ENCODE data around the gene ZNF493. TPM values are rescaled to one million over a fixed set of nuclear protein-coding genes. Genes with fewer than 3 reads are reported as not detected.
A peak's percentile ranks its signal among the peaks of the same experiment; 100 is the strongest.

ZNF493 gene
- polyA plus RNA-seq, 4 donors, result 1.9 to 22.4 (median 3.3) TPM

- DNase-seq (no peak), FAIRE-seq (no peak)
These were observed 71.9 kb downstream of the ZNF493 start for GRCh38 chr19:21468791-21469190.

GRCh38 chr19:21472507-21472906, 75.6 kb downstream of the ZNF493 start:
- no peaks in the 10 kb centered on the region for H3K4me1 ChIP-seq (ENCODE audit: control insufficient read depth in 3 of 3, insufficient read depth in 2 of 3, low read depth in 1 of 3, low read length in 2 of 3)
- H3K27me3 ChIP-seq (ENCODE audit: control insufficient read depth in 3 of 3, insufficient read depth in 3 of 3, low read length in 3 of 3), result no peaks in the 10 kb centered on the region
- no peaks in the 10 kb centered on the region for H3K36me3 ChIP-seq (ENCODE audit: control insufficient read depth in 3 of 3, insufficient read depth in 2 of 3, low read depth in 1 of 3, low read length in 3 of 3)
- FAIRE-seq (no peak), DNase-seq (no peak)
- H3K4me3 ChIP-seq (ENCODE audit: low read depth in 1 of 3, low read length in 3 of 3), result no peak overlapping the region
- peaks cover 0 to 3% of the 10 kb centered on the region in 2 donors for H3K9me3 ChIP-seq (ENCODE audit: control insufficient read depth in 2 of 2, insufficient read depth in 1 of 2, low read depth in 1 of 2, low read length in 1 of 2)
- H3K27ac ChIP-seq (ENCODE audit: low read depth in 1 of 3, low read length in 2 of 3), result no peak overlapping the region

More at GRCh38 chr19:21468791-21469190, 71.9 kb downstream of the ZNF493 start:
- Histone ChIP-seq H3K4me1 (ENCODE audit: control insufficient read depth in 3 of 3, insufficient read depth in 2 of 3, low read depth in 1 of 3, low read length in 2 of 3) (no peaks in the 10 kb centered on the region), H3K4me3 (ENCODE audit: low read depth in 1 of 3, low read length in 3 of 3) (no peak overlapping the region), H3K9me3 (ENCODE audit: control insufficient read depth in 2 of 2, insufficient read depth in 1 of 2, low read depth in 1 of 2, low read length in 1 of 2) (no peaks in the 10 kb centered on the region), H3K27me3 (ENCODE audit: control insufficient read depth in 3 of 3, insufficient read depth in 3 of 3, low read length in 3 of 3) (peaks cover 0 to 1% (median 0%) of the 10 kb centered on the region in 3 donors), H3K36me3 (ENCODE audit: control insufficient read depth in 3 of 3, insufficient read depth in 2 of 3, low read depth in 1 of 3, low read length in 3 of 3) (no peaks in the 10 kb centered on the region), H3K27ac (ENCODE audit: low read depth in 1 of 3, low read length in 2 of 3) (no peak overlapping the region)
- 76 to 82% (median 78%) methylated on average over 4 to 5 of the region's 5 CpGs for WGBS, 3 donors

GRCh38 chr19:21474671-21475181, 77.8 kb downstream of the ZNF493 start:
- no peaks in the 10 kb centered on the region for H3K36me3 ChIP-seq (ENCODE audit: control insufficient read depth in 3 of 3, insufficient read depth in 2 of 3, low read depth in 1 of 3, low read length in 3 of 3)
- DNase-seq, result peak in 1 of 2 donors; percentile 95
- H3K27ac ChIP-seq (ENCODE audit: low read depth in 1 of 3, low read length in 2 of 3), result no peak overlapping the region
- FAIRE-seq, result no peak
- peaks cover 0 to 3% of the 10 kb centered on the region in 2 donors for H3K9me3 ChIP-seq (ENCODE audit: control insufficient read depth in 2 of 2, insufficient read depth in 1 of 2, low read depth in 1 of 2, low read length in 1 of 2)
- H3K4me3 ChIP-seq (ENCODE audit: low read depth in 1 of 3, low read length in 3 of 3), result peak overlapping the region; percentile 10 to 57 (median 19)
- no peaks in the 10 kb centered on the region for H3K4me1 ChIP-seq (ENCODE audit: control insufficient read depth in 3 of 3, insufficient read depth in 2 of 3, low read depth in 1 of 3, low read length in 2 of 3)
- 2 to 29% (median 27%) methylated on average over 37 of the region's 37 CpGs for WGBS, 3 donors
- H3K27me3 ChIP-seq (ENCODE audit: control insufficient read depth in 3 of 3, insufficient read depth in 3 of 3, low read length in 3 of 3), result no peaks in the 10 kb centered on the region

Other genes with a start within 250 kb of the ZNF493 start
- gene ZNF708, start 67.7 kb upstream of the ZNF493 start, polyA plus RNA-seq, result 10 to 100 TPM in 1 of 4 donors, 1 to 10 TPM in 3; 1.8 to 20.8 (median 3.4) TPM
- 10 to 100 TPM in 1 of 4 donors, 1 to 10 TPM in 2, under 1 TPM in 1; 0.67 to 18.3 (median 3.1) TPM for gene ZNF738, start 38.1 kb upstream of the ZNF493 start, polyA plus RNA-seq
- gene ZNF429, start 108.5 kb downstream of the ZNF493 start, polyA plus RNA-seq, result 10 to 100 TPM in 1 of 4 donors, 1 to 10 TPM in 3; 3.1 to 26.5 (median 4.9) TPM

All from small intestine (tissue), 7 donors.